OCI-LY1 (cell line): Measurements from ENCODE around the gene EGR4.

Experiments
- CTCF ChIP-seq: fragments of 200-600 bp; sonication (generic), shearing (Covaris generic); IDR thresholded peaks from 2 replicates; pipeline ENCODE4 v1.5.1; 2017; ENCODE audit warnings: mild to moderate bottlenecking, antibody characterized with exemption, low read length, moderate library complexity, mixed read lengths
- EZH2 ChIP-seq: fragments of 200-600 bp; sonication (generic), shearing (Covaris generic); IDR thresholded peaks from 2 replicates; pipeline ENCODE4 v1.8.0; 2017; ENCODE audit warnings: borderline replicate concordance, mixed run types, mild to moderate bottlenecking, antibody characterized with exemption, low read length, moderate library complexity, mixed read lengths

GRCh38 chr2:73282924-73283544 lies 10.3 kb downstream of the EGR4 start:
- TF ChIP-seq CTCF (no peak), EZH2 (no peak)
